Measurements from ENCODE around the gene RNF146.

Gene RNF146

DNA sequence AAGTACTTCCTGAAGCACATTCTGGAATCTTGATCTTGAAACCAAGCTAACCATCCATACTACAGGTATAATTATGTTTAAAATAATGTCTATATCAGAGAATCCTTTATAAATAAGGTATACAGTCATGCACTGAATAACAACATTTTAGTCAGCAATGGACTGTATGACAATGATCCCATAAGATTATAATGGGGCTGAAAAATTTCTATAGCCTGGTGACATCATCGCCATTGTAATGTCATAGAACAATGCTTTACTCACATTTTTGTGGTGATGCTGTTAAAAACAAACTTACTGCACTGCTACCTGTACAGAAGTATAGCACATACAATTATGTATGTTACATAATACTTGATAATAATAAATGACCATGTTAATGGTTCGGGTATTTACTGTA is 31.8 kb downstream of the RNF146 start:
- no peak overlapping the region for H3K4me3 ChIP-seq (replicated peaks in 1 of 2; ENCODE audit: low read depth in 2 of 2, low read length in 2 of 2)
- DNase-seq (ENCODE audit: low read depth in 2 of 2), result peak in 1 of 2 donors; percentile 59
- TF ChIP-seq, protein P1, sequence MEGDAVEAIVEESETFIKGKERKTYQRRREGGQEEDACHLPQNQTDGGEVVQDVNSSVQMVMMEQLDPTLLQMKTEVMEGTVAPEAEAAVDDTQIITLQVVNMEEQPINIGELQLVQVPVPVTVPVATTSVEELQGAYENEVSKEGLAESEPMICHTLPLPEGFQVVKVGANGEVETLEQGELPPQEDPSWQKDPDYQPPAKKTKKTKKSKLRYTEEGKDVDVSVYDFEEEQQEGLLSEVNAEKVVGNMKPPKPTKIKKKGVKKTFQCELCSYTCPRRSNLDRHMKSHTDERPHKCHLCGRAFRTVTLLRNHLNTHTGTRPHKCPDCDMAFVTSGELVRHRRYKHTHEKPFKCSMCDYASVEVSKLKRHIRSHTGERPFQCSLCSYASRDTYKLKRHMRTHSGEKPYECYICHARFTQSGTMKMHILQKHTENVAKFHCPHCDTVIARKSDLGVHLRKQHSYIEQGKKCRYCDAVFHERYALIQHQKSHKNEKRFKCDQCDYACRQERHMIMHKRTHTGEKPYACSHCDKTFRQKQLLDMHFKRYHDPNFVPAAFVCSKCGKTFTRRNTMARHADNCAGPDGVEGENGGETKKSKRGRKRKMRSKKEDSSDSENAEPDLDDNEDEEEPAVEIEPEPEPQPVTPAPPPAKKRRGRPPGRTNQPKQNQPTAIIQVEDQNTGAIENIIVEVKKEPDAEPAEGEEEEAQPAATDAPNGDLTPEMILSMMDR (IDR thresholded peaks at IDR 0.05; ENCODE audit: low read depth, low read length), result no peak

DNA sequence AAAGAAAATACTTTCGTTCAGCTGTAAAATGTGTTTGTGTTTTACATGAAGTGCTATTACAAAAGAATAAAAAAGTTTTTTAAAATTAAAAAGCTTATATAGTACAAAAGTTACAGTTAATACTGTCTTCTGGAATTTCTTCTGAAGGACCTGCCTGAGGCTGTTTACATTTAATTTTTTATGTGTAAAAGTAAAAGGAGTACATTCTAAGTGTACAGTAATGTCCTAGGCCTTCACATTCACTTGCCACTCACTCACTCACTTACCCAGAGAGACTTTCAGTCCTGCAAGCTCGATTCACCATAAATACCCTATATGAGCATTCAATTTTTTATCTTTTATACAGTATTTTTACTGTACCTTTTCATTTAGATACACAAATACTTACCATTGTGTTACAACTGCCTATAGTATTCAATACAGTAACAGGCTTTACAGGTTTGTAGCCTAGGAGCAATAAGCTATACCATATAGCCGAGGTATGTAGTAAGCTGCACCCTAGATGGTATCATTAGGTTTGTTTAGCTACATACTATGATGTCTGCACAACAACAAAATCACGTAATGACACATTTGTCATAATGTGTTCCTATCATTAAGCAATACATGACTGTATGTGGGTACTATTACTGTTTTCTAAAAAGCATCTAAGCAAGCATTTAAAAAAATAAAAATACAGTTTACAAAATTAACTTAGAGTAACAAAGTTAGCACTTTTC is 33.0 kb downstream of the RNF146 start:
- peak in 1 of 2 donors; percentile 53 for DNase-seq (ENCODE audit: low read depth in 2 of 2)
- no peak overlapping the region for H3K4me3 ChIP-seq (replicated peaks in 1 of 2; ENCODE audit: low read depth in 2 of 2, low read length in 2 of 2)
- TF ChIP-seq, protein P1 (IDR thresholded peaks at IDR 0.05; ENCODE audit: low read depth, low read length), result no peak

DNA sequence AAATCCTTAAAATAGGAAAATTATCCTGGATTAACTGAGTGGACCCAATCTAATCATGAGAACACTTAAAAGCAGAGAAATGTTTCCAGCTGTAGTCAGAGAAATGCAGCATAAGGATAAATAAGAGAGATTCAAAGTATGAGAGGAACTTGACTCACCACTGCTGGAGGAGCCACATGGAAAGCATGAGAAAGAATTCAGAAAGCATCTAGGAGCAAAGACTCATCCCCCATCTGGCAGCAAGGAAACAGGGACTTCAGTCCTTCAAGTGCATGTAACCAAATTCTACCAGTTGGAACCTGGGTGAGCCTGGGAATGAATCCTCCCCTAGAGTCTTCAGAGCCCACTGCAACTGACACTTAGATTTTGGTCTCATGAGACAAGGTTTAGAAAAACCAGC is 33.7 kb downstream of the RNF146 start:
- TF ChIP-seq, protein P1 (IDR thresholded peaks at IDR 0.05; ENCODE audit: low read depth, low read length), result no peak
- peak; percentile 73 to 91 for DNase-seq (ENCODE audit: low read depth in 2 of 2)
- H3K4me3 ChIP-seq (replicated peaks in 1 of 2; ENCODE audit: low read depth in 2 of 2, low read length in 2 of 2), result no peak overlapping the region

DNA sequence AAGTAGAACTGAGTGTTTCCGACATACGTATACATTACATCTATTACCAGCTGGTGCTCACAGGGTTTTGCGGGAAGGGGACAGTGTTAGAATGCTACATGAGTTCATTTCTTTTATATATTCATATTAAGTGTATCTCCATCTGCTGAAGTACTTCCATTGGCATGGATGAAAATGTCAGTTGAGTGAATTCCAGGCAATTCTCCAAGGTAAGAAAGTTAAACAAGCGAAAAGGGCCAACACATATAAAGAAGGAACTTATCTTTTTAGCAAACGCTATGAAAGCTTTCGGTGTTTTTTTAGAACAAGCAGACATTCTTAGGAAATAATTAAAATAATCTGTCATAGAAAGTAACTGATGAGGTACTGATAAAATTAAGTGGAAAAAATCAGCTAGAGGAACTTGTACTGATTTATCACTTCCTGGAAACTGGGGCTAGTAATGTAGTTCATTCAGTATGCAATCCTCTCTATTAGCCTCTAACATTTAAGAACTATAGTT is 34.6 kb downstream of the RNF146 start:
- TF ChIP-seq, protein P1 (IDR thresholded peaks at IDR 0.05; ENCODE audit: low read depth, low read length), result no peak
- no peak overlapping the region for H3K4me3 ChIP-seq (replicated peaks in 1 of 2; ENCODE audit: low read depth in 2 of 2, low read length in 2 of 2)
- DNase-seq (ENCODE audit: low read depth in 2 of 2), result peak; percentile 12 to 63

DNA sequence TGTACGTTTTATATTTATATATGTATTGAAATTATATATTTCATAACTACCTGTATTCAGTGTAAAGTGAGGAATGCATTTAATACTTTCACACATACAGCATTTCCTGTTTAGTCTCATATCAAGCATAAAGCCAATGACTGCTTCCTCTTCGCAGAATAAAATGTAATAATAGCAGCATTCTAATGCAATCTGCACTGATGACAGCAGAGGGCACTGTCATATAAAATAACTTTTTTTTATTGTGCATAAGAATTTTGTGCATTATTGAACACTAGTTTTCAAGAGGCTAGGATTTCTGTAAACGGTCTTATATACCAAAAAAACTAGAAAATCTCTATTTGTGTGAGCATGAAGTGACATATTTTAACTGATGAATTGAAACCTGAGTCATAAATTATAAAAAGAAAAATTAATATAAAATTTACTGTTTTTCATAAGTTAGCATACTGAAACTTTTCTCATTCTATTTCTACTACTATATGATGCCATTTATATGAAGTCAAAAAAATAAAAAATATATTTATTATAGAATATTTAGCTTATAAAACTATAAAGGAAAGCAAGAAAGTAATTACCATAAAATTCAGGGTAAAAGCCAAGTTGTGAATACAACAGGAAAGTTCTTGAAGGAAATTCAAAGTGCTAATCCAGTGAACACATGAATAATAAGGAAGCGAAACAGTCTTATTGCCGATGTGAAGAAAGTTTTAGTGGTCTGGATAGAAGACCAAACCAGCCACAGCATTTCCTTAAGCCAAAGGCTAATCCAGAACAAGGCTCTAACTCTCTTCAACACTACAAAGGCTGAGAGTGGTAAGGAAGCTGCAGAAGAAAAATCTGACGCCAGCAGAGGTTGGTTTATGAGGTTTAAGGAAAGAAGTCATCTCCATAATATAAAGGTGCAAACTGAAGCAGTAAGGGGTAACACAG is 36.3 kb downstream of the RNF146 start:
- TF ChIP-seq, protein P1 (IDR thresholded peaks at IDR 0.05; ENCODE audit: low read depth, low read length), result peak; percentile 55
- H3K4me3 ChIP-seq (replicated peaks in 1 of 2; ENCODE audit: low read depth in 2 of 2, low read length in 2 of 2), result no peak overlapping the region
- DNase-seq (ENCODE audit: low read depth in 2 of 2), result peak; percentile 65 to 74

- DNase-seq (ENCODE audit: low read depth in 2 of 2), result no peak
- TF ChIP-seq, protein P1 (IDR thresholded peaks at IDR 0.05; ENCODE audit: low read depth, low read length), result no peak
- no peak overlapping the region for H3K4me3 ChIP-seq (replicated peaks in 1 of 2; ENCODE audit: low read depth in 2 of 2, low read length in 2 of 2)
These were observed 37.3 kb downstream of the RNF146 start for GRCh38 chr6:127303917-127304316.

Data from cardiac fibroblast (primary cell).